GM19467 (cell line): ENCODE results near the gene PLPP4.

Experiments
- ATAC-seq: cut with Tn5 transposase; IDR thresholded peaks from one replicate; pipeline ENCODE4 v1.9.1; 2021; ENCODE audit warnings: mild to moderate bottlenecking, moderate library complexity; ENCODE audit not compliant: unreplicated experiment

PLPP4 gene

GRCh38 chr10:120572307-120572706 is 115.3 kb downstream of the PLPP4 start:
- no peak for ATAC-seq

- ATAC-seq, result no peak
Measured at GRCh38 chr10:120573355-120573754, 116.3 kb downstream of the PLPP4 start.

- ATAC-seq, result no peak
Measured at GRCh38 chr10:120574981-120575380, 118.0 kb downstream of the PLPP4 start.

GRCh38 chr10:120575411-120575810 is 118.4 kb downstream of the PLPP4 start:
- no peak for ATAC-seq

- ATAC-seq, result no peak
Measured at GRCh38 chr10:120578134-120578533, 121.1 kb downstream of the PLPP4 start.

GRCh38 chr10:120578890-120579289 is 121.9 kb downstream of the PLPP4 start:
- no peak for ATAC-seq

GRCh38 chr10:120580918-120581895 is 124.2 kb downstream of the PLPP4 start:
- no peak for ATAC-seq

GRCh38 chr10:120582753-120583152 is 125.7 kb downstream of the PLPP4 start:
- ATAC-seq, result no peak

- ATAC-seq, result no peak
Measured at GRCh38 chr10:120583424-120584108, 126.5 kb downstream of the PLPP4 start.

GRCh38 chr10:120584786-120585185 is 127.8 kb downstream of the PLPP4 start:
- no peak for ATAC-seq

GRCh38 chr10:120586471-120586872 is 129.4 kb downstream of the PLPP4 start:
- ATAC-seq, result no peak

- no peak for ATAC-seq
Measured at GRCh38 chr10:120587061-120587460, 130.0 kb downstream of the PLPP4 start.

GRCh38 chr10:120588311-120588710 is 131.3 kb downstream of the PLPP4 start:
- ATAC-seq, result no peak

GRCh38 chr10:120593693-120594092 is 136.7 kb downstream of the PLPP4 start:
- no peak for ATAC-seq

- ATAC-seq, result no peak
Measured at GRCh38 chr10:120597902-120598301, 140.9 kb downstream of the PLPP4 start.

GRCh38 chr10:120598386-120598785 is 141.4 kb downstream of the PLPP4 start:
- no peak for ATAC-seq

- no peak for ATAC-seq
Measured at GRCh38 chr10:120599200-120599724, 142.2 kb downstream of the PLPP4 start.

- ATAC-seq, result no peak
Measured at GRCh38 chr10:120600871-120601649, 144.0 kb downstream of the PLPP4 start.

- no peak for ATAC-seq
Measured at GRCh38 chr10:120601999-120602398, 145.0 kb downstream of the PLPP4 start.

- no peak for ATAC-seq
Measured at GRCh38 chr10:120605410-120605809, 148.4 kb downstream of the PLPP4 start.
